ENCODE results near the gene GGCT. TPM values are rescaled to one million over a fixed set of nuclear protein-coding genes. Genes with fewer than 3 reads are reported as not detected.

The GGCT gene
- total and polyA plus RNA-seq, 2 of the 8 experiments (the other 6 are each of a cell fraction or from before 2014, with no cell fraction given), result 50.0 to 129 TPM

DNA sequence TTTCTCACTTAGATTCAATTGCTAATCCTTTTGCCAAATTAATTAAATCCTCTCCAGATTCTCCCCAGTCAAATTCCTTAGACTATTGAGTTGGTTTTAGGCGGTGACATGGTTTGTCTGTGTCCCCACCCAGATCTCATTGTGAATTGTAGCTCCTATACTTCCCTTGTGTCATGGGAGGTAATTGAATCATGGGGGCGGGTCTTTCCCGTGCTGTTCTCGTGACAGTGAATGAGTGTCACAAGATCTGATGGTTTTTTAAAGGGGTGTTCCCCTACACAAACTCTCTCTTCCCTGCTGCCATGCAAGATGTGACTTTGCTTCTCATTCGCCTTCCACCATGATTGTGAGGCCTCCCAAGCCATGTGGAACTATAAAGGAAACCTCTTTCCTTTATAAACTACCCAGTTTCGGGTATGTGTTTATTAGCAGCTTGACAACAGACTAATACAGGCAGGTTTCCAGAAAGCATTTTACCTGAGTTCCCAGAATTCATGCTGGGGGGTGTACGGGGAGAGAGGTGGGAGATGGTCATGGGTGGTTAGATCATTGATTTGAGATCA lies 45.4 kb upstream of the GGCT start (continued):
- TF ChIP-seq, protein P1, sequence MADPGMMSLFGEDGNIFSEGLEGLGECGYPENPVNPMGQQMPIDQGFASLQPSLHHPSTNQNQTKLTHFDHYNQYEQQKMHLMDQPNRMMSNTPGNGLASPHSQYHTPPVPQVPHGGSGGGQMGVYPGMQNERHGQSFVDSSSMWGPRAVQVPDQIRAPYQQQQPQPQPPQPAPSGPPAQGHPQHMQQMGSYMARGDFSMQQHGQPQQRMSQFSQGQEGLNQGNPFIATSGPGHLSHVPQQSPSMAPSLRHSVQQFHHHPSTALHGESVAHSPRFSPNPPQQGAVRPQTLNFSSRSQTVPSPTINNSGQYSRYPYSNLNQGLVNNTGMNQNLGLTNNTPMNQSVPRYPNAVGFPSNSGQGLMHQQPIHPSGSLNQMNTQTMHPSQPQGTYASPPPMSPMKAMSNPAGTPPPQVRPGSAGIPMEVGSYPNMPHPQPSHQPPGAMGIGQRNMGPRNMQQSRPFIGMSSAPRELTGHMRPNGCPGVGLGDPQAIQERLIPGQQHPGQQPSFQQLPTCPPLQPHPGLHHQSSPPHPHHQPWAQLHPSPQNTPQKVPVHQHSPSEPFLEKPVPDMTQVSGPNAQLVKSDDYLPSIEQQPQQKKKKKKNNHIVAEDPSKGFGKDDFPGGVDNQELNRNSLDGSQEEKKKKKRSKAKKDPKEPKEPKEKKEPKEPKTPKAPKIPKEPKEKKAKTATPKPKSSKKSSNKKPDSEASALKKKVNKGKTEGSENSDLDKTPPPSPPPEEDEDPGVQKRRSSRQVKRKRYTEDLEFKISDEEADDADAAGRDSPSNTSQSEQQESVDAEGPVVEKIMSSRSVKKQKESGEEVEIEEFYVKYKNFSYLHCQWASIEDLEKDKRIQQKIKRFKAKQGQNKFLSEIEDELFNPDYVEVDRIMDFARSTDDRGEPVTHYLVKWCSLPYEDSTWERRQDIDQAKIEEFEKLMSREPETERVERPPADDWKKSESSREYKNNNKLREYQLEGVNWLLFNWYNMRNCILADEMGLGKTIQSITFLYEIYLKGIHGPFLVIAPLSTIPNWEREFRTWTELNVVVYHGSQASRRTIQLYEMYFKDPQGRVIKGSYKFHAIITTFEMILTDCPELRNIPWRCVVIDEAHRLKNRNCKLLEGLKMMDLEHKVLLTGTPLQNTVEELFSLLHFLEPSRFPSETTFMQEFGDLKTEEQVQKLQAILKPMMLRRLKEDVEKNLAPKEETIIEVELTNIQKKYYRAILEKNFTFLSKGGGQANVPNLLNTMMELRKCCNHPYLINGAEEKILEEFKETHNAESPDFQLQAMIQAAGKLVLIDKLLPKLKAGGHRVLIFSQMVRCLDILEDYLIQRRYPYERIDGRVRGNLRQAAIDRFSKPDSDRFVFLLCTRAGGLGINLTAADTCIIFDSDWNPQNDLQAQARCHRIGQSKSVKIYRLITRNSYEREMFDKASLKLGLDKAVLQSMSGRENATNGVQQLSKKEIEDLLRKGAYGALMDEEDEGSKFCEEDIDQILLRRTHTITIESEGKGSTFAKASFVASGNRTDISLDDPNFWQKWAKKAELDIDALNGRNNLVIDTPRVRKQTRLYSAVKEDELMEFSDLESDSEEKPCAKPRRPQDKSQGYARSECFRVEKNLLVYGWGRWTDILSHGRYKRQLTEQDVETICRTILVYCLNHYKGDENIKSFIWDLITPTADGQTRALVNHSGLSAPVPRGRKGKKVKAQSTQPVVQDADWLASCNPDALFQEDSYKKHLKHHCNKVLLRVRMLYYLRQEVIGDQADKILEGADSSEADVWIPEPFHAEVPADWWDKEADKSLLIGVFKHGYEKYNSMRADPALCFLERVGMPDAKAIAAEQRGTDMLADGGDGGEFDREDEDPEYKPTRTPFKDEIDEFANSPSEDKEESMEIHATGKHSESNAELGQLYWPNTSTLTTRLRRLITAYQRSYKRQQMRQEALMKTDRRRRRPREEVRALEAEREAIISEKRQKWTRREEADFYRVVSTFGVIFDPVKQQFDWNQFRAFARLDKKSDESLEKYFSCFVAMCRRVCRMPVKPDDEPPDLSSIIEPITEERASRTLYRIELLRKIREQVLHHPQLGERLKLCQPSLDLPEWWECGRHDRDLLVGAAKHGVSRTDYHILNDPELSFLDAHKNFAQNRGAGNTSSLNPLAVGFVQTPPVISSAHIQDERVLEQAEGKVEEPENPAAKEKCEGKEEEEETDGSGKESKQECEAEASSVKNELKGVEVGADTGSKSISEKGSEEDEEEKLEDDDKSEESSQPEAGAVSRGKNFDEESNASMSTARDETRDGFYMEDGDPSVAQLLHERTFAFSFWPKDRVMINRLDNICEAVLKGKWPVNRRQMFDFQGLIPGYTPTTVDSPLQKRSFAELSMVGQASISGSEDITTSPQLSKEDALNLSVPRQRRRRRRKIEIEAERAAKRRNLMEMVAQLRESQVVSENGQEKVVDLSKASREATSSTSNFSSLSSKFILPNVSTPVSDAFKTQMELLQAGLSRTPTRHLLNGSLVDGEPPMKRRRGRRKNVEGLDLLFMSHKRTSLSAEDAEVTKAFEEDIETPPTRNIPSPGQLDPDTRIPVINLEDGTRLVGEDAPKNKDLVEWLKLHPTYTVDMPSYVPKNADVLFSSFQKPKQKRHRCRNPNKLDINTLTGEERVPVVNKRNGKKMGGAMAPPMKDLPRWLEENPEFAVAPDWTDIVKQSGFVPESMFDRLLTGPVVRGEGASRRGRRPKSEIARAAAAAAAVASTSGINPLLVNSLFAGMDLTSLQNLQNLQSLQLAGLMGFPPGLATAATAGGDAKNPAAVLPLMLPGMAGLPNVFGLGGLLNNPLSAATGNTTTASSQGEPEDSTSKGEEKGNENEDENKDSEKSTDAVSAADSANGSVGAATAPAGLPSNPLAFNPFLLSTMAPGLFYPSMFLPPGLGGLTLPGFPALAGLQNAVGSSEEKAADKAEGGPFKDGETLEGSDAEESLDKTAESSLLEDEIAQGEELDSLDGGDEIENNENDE (IDR thresholded peaks at IDR 0.05; ENCODE audit: insufficient replicate concordance, low read length), result no peak

Data from H1 (cell line).